HG03442 (cell line): ENCODE measurements around the gene DNAJB2.

Source experiments
- ATAC-seq: cut with Tn5 transposase; IDR thresholded peaks from one replicate; pipeline ENCODE4 v1.9.1; 2021; ENCODE audit warnings: mild to moderate bottlenecking, moderate library complexity; ENCODE audit not compliant: unreplicated experiment

Gene DNAJB2

GRCh38 chr2:219279151-219279915 is at the start of gene DNAJB2:
DNAJB2 (plus strand) TSS chr2:219279366; CDS start chr2:219279834, 468 bp downstream.
- ATAC-seq: peak; percentile 89

- no peak for ATAC-seq
These were observed 49.1 kb upstream of the DNAJB2 start for GRCh38 chr2:219230059-219230540.

GRCh38 chr2:219234331-219234730 is 44.8 kb upstream of the DNAJB2 start:
- no peak for ATAC-seq

GRCh38 chr2:219243291-219243761 is 35.8 kb upstream of the DNAJB2 start:
- ATAC-seq: no peak

- ATAC-seq: no peak
These were observed 34.4 kb upstream of the DNAJB2 start for GRCh38 chr2:219244789-219245147.

GRCh38 chr2:219245148-219245898 is 33.8 kb upstream of the DNAJB2 start, which contains the start of the genes GLB1L and STK16:
GLB1L (minus strand) TSS chr2:219245444; CDS start chr2:219243573, 1,871 bp downstream.
STK16 (plus strand) TSS chr2:219245479; CDS start chr2:219246000, 521 bp downstream.
- ATAC-seq: peak; percentile 82

- ATAC-seq: no peak
These were observed 33.3 kb upstream of the DNAJB2 start for GRCh38 chr2:219245899-219246230.

- no peak for ATAC-seq
These were observed 32.6 kb upstream of the DNAJB2 start for GRCh38 chr2:219246559-219246958.

- ATAC-seq: no peak
These were observed 31.2 kb upstream of the DNAJB2 start for GRCh38 chr2:219247678-219248642.

- no peak for ATAC-seq
These were observed 30.3 kb upstream of the DNAJB2 start for GRCh38 chr2:219248845-219249202.

- peak; percentile 17 for ATAC-seq
These were observed 29.8 kb upstream of the DNAJB2 start for GRCh38 chr2:219249203-219249980.

GRCh38 chr2:219250049-219250781 is 29.0 kb upstream of the DNAJB2 start:
- no peak for ATAC-seq

- no peak for ATAC-seq
These were observed 27.5 kb upstream of the DNAJB2 start for GRCh38 chr2:219251656-219252055.

GRCh38 chr2:219252084-219252483 is 27.1 kb upstream of the DNAJB2 start:
- no peak for ATAC-seq

- no peak for ATAC-seq
These were observed 26.6 kb upstream of the DNAJB2 start for GRCh38 chr2:219252570-219252899.

- peak; percentile 4 for ATAC-seq
These were observed 26.0 kb upstream of the DNAJB2 start, which contains the start of gene TUBA4B for GRCh38 chr2:219252900-219253752. TUBA4B (plus strand) TSS chr2:219253243; CDS start chr2:219253408, 165 bp downstream.

- ATAC-seq: peak; percentile 52
These were observed 25.2 kb upstream of the DNAJB2 start, which contains the start of gene TUBA4A for GRCh38 chr2:219253753-219254589. TUBA4A (minus strand) TSS chr2:219253918; CDS start chr2:219253858, 60 bp downstream.
